Neural progenitor cell (in vitro differentiated cells): Measurements from ENCODE around the gene CAMKK1. TPM values are rescaled to one million over a fixed set of nuclear protein-coding genes. Genes with fewer than 3 reads are reported as not detected.

Experiments
- DNase-seq: peaks from one replicate; pipeline ENCODE4 v3.0.0-alpha.2; 2016; ENCODE audit warnings: low spot score
- H2AFZ ChIP-seq: fragments of 200-600 bp; sonication (generic); replicated peaks from 2 replicates; pipeline ENCODE4 v1.6.1; 2016; ENCODE audit warnings: antibody characterized with exemption
- H3F3A ChIP-seq: fragments of 200-600 bp; sonication (generic); 2 replicates; pipeline ENCODE4 v1.6.1; 2016; ENCODE audit warnings: antibody characterized with exemption, low read depth
- H3K27ac ChIP-seq: fragments of 200-600 bp; sonication (generic); 2 replicates; pipeline ENCODE4 v1.5.1; 2016; ENCODE audit warnings: mild to moderate bottlenecking
- H3K27me3 ChIP-seq: fragments of 200-600 bp; sonication (generic); 2 replicates; pipeline ENCODE4 v1.6.1; 2016; ENCODE audit warnings: mild to moderate bottlenecking, moderate library complexity
- H3K36me3 ChIP-seq: fragments of 200-600 bp; sonication (generic); 2 replicates; pipeline ENCODE4 v1.5.1; 2016
- H3K4me1 ChIP-seq: fragments of 200-600 bp; sonication (generic); 2 replicates; pipeline ENCODE4 v1.6.1; 2016; ENCODE audit warnings: mixed run types
- H3K4me2 ChIP-seq: fragments of 200-600 bp; sonication (generic); 2 replicates; pipeline ENCODE4 v1.6.1; 2016
- H3K4me3 ChIP-seq: fragments of 200-600 bp; sonication (generic); 2 replicates; pipeline ENCODE4 v1.5.1; 2016
- H3K79me2 ChIP-seq: fragments of 200-600 bp; sonication (generic); 2 replicates; pipeline ENCODE4 v1.6.1; 2016; ENCODE audit warnings: low read depth
- H3K9ac ChIP-seq: fragments of 200-600 bp; sonication (generic); 2 replicates; pipeline ENCODE4 v1.6.1; 2016
- H3K9me3 ChIP-seq: fragments of 200-600 bp; sonication (generic); 2 replicates; pipeline ENCODE4 v1.5.1; 2016; ENCODE audit warnings: low read depth
- H4K20me1 ChIP-seq: fragments of 200-600 bp; sonication (generic); 2 replicates; pipeline ENCODE4 v1.6.1; 2016; ENCODE audit warnings: low read depth
- H3K27ac Mint-ChIP-seq: 3 replicates; pipeline ENCODE4 v1.8.0; 2021; ENCODE audit warnings: mixed read lengths
- H3K27me3 Mint-ChIP-seq: 2 replicates; pipeline ENCODE4 v1.8.0; 2022; ENCODE audit warnings: low read depth, mild to moderate bottlenecking, inconsistent platforms, moderate library complexity, mixed read lengths; ENCODE audit not compliant: insufficient read depth
- H3K36me3 Mint-ChIP-seq: 3 replicates; pipeline ENCODE4 v1.8.0; 2021; ENCODE audit warnings: mixed read lengths
- H3K4me1 Mint-ChIP-seq: 3 replicates; pipeline ENCODE4 v1.8.0; 2021; ENCODE audit warnings: mixed read lengths
- H3K4me3 Mint-ChIP-seq: 3 replicates; pipeline ENCODE4 v1.8.0; 2021; ENCODE audit warnings: mild to moderate bottlenecking, moderate library complexity, mixed read lengths
- H3K9me3 Mint-ChIP-seq: 3 replicates; pipeline ENCODE4 v1.8.0; 2020; ENCODE audit warnings: mixed read lengths
- EZH2 ChIP-seq: fragments of 200-600 bp; sonication (generic); IDR thresholded peaks from 2 replicates; pipeline ENCODE4 v1.6.1; 2017; ENCODE audit warnings: antibody characterized with exemption, mild to moderate bottlenecking, moderate library complexity
- EZH2phosphoT487 ChIP-seq: fragments of 200-600 bp; sonication (generic); IDR thresholded peaks from 2 replicates; pipeline ENCODE4 v1.6.1; 2017; ENCODE audit warnings: antibody characterized with exemption
- total RNA-seq: library from RNA; depleted of rRNA; stranded (reverse); fragments of >200 nt; gene quantifications from 2 replicates; pipeline ENCODE4 v1.2.3, GENCODE V29; 2015; ENCODE audit warnings: low replicate concordance
- TF ChIP-seq, protein P1 (sequence below): fragments of 200-600 bp; sonication (generic); IDR thresholded peaks from 2 replicates; pipeline ENCODE4 v1.5.1; 2017; ENCODE audit warnings: antibody characterized with exemption, mild to moderate bottlenecking

Gene CAMKK1
- total RNA-seq, 1 donor from 2014 or later: 2.9 TPM

DNA sequence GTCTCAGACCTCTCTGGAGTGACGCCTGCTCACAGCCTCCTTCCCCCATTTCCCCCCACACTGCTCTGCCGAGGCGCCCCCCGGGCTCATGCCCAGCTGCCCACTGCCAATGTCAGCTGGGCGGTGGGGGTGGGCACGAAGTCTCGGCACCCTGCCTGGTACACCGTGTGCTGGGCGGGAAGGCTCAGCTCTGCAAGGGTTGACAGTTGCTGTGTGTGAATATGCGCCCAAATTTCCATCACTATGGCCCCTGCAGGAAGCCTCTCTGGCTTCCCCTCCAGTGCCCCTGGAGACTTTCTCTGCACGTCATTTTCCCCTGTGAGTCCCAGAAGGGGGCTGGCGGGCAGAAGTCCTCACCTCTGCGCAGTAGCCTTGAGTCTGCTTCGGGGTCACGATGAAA, 11.6 kb upstream of the CAMKK1 start:
- no peak for DNase-seq
- H3K4me3 Mint-ChIP-seq: no peak overlapping the region
- Histone ChIP-seq H3K9ac (no peak overlapping the region), H3F3A (no peaks in the 10 kb centered on the region), H3K4me1 (no peaks in the 10 kb centered on the region), H3K36me3 (no peaks in the 10 kb centered on the region), H2AFZ (no peak overlapping the region), H3K27me3 (no peaks in the 10 kb centered on the region), H3K27ac (no peak overlapping the region), H3K4me2 (no peak overlapping the region), H3K4me3 (no peak overlapping the region), H4K20me1 (no peaks in the 10 kb centered on the region), H3K79me2 (no peaks in the 10 kb centered on the region), H3K9me3 (no peaks in the 10 kb centered on the region)
- H3K27me3 Mint-ChIP-seq: no peaks in the 10 kb centered on the region
- no peaks in the 10 kb centered on the region for H3K9me3 Mint-ChIP-seq
- no peak overlapping the region for H3K27ac Mint-ChIP-seq
- TF ChIP-seq, protein P1, sequence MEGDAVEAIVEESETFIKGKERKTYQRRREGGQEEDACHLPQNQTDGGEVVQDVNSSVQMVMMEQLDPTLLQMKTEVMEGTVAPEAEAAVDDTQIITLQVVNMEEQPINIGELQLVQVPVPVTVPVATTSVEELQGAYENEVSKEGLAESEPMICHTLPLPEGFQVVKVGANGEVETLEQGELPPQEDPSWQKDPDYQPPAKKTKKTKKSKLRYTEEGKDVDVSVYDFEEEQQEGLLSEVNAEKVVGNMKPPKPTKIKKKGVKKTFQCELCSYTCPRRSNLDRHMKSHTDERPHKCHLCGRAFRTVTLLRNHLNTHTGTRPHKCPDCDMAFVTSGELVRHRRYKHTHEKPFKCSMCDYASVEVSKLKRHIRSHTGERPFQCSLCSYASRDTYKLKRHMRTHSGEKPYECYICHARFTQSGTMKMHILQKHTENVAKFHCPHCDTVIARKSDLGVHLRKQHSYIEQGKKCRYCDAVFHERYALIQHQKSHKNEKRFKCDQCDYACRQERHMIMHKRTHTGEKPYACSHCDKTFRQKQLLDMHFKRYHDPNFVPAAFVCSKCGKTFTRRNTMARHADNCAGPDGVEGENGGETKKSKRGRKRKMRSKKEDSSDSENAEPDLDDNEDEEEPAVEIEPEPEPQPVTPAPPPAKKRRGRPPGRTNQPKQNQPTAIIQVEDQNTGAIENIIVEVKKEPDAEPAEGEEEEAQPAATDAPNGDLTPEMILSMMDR: no peak
- TF ChIP-seq EZH2: no peak
- no peak for TF ChIP-seq EZH2phosphoT487
- H3K36me3 Mint-ChIP-seq: no peaks in the 10 kb centered on the region
- H3K4me1 Mint-ChIP-seq: peaks cover 3% of the 10 kb centered on the region

DNA sequence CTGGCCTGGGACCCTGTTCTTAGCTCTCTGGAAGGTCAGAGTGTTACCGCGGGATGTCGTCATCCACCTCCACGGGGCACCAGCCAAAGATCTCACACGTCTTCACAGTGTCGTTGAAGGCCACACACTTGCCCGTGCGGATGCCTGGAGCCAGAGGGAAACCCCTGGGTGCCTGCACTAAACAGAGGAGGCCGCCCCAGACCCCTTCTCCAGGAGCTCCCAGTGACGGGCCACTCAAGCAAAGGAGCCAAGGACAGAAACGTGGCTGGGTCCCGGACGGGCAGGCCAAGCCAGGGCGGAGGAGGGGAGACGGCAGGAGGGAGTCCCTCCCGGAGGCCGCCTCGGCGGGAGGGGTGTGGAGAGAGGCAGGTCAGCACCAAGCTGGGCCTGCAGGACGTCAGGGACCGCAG, 11.0 kb upstream of the CAMKK1 start:
- Histone ChIP-seq H3K79me2 (no peaks in the 10 kb centered on the region), H2AFZ (no peak overlapping the region), H3K4me1 (no peaks in the 10 kb centered on the region), H3F3A (no peaks in the 10 kb centered on the region), H3K36me3 (no peaks in the 10 kb centered on the region), H3K27me3 (no peaks in the 10 kb centered on the region), H3K4me3 (no peak overlapping the region), H3K4me2 (no peak overlapping the region), H3K9ac (no peak overlapping the region), H3K9me3 (no peaks in the 10 kb centered on the region), H3K27ac (no peak overlapping the region), H4K20me1 (no peaks in the 10 kb centered on the region)
- Mint-ChIP-seq H3K27ac (no peak overlapping the region), H3K4me1 (peaks cover 3% of the 10 kb centered on the region), H3K4me3 (no peak overlapping the region), H3K9me3 (no peaks in the 10 kb centered on the region), H3K36me3 (no peaks in the 10 kb centered on the region), H3K27me3 (no peaks in the 10 kb centered on the region)
- no peak for DNase-seq
- no peak for TF ChIP-seq EZH2
- no peak for TF ChIP-seq EZH2phosphoT487
- TF ChIP-seq, protein P1: no peak

DNA sequence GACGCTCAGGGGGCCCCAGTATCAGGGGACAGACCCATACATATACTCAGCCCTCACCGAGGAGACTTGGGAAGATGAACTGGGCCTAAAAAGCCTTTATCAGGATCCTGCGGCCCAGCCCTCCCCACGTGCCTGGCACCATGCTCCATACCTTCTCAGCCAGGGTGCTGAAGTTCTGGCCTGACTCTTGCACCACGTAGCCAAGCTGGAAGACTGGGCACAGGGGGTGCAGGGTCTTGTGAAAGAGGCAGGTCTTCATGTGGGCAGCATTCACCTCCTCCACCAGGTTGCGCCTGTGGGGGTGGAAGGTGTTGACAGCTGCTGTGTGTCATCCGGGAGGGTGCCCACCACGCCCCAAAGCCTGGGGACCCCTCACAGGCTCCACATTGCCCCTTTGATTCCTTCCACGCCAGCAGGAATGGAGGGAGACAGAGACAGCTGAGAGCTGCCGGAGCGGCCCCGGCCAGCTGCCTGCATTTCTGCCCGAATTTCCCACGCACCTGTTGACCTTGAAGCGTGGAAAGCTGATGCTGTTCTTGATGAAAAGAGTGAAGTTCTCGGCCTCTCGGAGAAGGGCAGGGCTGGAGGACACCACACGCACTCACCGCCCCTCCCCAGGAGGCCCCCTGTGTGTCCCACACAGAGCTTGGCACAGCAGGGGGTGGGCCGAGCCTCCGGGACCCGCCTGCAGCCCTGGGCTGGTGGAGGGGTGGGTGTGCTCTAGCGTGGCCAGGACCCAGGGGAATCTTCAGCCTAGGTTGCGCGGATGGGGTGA, 10.4 kb upstream of the CAMKK1 start:
- no peaks in the 10 kb centered on the region for H3K36me3 ChIP-seq
- no peaks in the 10 kb centered on the region for H3K27me3 ChIP-seq
- H3K9ac ChIP-seq: no peak overlapping the region
- TF ChIP-seq, protein P1: no peak
- TF ChIP-seq EZH2 (no peak), EZH2phosphoT487 (no peak)
- no peaks in the 10 kb centered on the region for H3K4me1 ChIP-seq
- no peaks in the 10 kb centered on the region for H3K9me3 ChIP-seq
- Mint-ChIP-seq H3K36me3 (no peaks in the 10 kb centered on the region), H3K27me3 (peaks cover 2% of the 10 kb centered on the region), H3K27ac (no peak overlapping the region), H3K9me3 (no peaks in the 10 kb centered on the region), H3K4me3 (no peak overlapping the region), H3K4me1 (peaks cover 3% of the 10 kb centered on the region)
- no peak overlapping the region for H2AFZ ChIP-seq
- no peaks in the 10 kb centered on the region for H4K20me1 ChIP-seq
- H3K79me2 ChIP-seq: no peaks in the 10 kb centered on the region
- no peak for DNase-seq
- no peaks in the 10 kb centered on the region for H3F3A ChIP-seq
- no peak overlapping the region for H3K27ac ChIP-seq
- no peak overlapping the region for H3K4me3 ChIP-seq
- no peak overlapping the region for H3K4me2 ChIP-seq
